ENCODE results near the gene DIAPH3.

DIAPH3 gene

DNA sequence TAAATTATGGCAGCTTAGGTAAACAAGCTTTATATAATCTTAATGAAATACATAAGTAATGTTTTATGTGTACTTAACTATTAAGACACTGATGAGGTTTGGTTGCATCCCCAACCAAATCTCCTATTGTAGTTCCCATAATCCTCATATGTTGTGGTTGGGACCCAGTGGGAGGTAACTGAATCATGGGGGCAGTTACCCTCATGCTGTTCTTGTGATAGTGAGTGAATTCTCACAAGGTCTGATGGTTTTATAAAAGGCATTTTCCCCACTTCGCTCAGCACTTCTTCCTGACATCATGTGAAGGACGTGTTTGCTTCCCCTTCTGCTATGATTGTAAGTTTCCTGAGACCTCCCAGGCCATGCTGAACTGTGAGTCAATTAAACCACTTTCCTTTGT lies 212.7 kb downstream of the DIAPH3 start:
- no peak for DNase-seq

DNA sequence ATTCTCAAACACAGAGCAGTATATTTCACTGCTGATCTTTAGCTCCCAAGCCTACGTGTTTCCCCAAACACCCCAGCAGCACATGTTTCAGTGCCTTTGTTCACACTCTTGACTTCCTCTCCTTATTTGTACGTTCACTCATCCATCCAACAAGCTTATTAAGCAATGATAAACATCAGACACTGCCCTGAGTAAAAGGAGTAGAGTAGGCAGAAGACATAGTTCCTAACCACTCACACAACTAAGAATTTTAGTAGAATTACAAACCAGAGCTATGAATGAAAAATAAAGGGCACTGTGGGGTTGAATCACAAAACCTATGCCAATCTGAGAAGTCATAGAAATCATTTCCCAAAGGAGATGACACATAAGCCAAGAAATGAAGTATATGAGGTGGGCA lies 213.5 kb downstream of the DIAPH3 start:
- no peak for DNase-seq

DNA sequence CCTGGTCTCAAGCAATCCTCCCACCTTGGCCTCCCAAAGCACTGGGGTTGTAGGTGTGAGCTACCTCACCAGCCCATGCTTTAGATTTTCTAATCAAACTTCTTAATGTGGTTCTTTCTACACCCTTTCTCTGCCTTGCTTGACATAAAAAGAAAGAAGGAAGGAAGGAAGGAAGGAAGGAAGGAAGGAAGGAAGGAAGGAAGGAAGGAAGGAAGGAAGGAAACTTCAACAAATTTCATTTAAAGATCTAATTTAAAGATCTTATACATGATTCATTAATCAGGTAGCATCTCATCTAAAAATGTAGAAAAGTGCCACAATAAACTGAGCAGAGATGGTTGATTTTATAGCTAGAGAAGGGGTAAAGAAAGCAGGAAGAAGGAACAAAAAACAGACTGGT lies 215.0 kb downstream of the DIAPH3 start:
- DNase-seq, result no peak

DNA sequence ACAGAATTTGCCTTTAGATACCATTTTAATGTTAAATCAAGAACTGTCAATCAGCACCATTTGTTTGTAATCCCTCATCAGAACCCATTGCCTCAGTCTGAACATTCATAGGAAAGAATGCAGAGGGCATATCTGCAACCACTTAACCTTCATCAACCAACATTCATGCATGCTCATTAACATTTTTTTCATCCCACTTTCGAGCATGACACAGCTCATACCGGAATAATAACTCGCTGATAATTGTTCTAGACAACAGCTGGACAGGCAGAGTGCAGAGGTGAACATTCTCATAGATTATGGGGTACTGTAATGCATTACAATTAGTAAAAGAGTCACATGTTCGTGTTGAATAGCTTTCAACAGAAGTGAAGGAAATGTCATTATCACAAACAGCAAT lies 216.8 kb downstream of the DIAPH3 start:
- no peak for DNase-seq

DNA sequence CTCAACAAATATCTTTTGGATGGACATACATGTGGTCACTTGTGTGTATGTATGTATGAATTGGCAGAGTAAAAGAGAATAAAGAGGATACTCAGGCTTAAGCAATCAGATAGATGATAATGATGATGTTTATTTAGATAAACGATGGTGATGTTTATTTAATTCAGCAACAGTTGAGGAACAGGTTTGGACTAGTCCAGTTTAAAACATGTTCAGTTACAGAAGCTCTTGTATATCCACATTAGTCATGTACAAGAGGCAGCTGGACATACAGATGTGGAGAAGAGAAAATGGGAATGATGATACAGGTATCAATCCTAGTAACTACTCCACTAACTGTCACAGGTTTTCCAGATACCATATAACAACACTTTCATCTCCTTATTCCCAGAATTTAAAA lies 232.1 kb downstream of the DIAPH3 start:
- DNase-seq, result no peak

DNA sequence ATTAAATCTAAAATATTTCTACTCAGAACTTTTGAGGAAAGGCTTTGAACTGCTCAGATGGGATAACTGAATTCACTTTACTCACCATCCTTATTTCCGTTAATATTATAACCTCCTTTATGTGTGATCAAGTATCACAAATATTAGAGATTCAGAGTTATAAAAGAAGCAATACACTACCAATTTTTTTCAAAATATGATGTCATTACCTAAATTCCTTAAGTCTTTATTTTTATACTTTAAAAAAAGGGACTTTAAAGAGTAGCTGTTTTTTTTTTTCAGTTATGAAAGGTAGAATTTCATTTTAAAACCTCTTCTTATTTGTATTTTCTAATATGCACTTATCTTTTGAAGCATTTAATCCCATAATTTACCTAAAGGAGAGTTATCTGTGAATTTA lies 239.5 kb downstream of the DIAPH3 start:
- DNase-seq, result no peak

DNA sequence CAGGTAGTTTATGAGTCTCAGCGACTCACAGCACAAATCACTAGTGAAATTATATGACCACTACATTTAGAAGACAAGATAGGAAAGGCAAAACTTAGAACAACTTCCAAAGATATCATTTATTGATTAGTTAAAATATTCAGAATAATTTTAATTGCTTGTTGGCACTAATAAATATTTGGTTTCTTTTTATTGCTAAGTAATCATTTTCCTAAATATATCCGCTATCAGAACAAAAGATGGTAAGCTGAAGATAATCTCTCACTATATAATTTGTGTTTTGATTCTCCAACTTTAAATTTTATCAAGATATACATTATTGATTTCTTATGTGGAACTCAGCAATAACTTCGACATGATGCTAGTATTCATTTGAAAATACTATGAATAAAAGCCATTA lies 248.5 kb downstream of the DIAPH3 start:
- DNase-seq, result no peak

DNA sequence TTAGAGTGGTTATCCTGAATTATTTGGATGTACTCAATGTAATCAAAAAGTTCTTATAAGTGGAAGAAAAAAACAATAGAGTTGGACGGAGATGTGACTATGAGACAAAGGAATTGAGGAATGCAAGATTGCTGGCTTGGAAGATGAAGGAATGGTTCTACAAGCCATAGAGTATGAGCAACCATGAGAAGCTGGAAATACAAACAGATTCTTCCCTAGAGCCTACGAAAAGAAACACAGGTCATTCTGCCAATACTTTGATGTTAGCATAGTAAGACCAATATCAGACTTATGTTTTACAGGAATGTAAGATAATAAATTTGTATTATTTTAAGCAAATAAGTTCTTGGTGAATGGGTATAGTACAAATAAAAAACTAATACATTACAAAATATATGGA lies 249.2 kb downstream of the DIAPH3 start:
- no peak for DNase-seq

DNA sequence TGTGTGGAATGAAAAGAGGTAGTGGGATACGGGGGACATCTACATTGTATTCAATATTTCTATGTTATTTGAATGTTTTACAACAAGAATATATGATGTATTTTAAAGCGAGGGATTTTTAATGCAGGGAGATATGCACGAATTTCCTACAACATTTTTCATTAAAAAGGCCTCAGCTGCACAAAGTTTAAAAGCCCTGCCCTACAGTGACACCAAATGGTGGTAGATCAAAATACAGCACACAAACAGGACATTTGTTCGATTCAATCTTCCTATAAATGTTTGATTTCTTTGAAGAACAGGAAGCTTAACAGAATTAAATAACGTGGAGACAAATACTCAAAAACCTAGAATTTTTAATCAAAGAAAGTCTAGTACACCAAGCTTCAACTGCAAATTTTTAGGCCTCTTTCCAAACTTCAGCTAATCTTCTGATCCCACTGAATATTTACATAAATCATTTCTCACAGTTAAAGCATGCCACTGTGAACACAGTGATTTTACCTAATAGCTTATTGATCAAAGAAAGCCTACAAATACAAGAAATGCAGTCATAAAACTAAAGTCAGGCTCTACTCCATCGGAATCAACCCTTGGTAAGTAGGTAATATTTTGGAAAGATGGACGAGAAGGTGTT lies 257.2 kb downstream of the DIAPH3 start:
- no peak for DNase-seq

DNA sequence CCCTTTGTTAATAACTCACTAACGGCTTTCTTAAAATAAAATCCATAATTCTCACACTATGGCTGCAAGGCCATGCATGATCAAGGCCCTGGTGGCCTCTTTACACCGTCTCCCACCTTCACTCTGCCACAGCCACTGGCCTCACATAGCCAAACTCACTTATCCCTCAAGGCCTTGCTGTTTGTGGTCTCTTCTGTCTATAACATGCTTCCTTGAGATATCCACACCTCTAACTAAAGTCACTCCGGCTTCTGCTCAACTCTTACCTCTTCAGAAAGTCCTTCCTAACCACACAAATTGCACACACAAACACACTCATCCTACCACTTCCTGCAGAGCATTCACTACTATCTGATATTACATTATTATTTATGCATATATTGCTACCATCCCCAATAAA lies 262.5 kb downstream of the DIAPH3 start:
- no peak for DNase-seq

DNA sequence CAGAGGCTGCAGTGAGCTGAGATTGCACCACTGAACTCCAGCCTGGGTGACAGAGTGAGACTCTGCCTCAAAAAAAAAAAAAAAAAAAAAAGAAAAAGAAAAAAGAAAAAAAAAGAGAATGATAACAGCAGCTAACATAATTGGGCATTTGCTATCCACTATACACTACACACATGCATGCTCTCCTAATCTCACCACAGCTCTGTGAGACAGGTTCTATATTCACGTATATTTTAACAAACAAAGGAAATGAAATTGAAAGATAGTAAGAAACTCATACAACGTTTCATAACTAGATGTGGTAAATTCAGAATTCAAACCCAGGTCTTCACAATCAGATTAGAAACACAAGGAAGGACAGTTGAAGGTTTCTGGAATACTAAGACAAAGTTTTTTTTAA lies 265.7 kb downstream of the DIAPH3 start:
- DNase-seq, result no peak

DNA sequence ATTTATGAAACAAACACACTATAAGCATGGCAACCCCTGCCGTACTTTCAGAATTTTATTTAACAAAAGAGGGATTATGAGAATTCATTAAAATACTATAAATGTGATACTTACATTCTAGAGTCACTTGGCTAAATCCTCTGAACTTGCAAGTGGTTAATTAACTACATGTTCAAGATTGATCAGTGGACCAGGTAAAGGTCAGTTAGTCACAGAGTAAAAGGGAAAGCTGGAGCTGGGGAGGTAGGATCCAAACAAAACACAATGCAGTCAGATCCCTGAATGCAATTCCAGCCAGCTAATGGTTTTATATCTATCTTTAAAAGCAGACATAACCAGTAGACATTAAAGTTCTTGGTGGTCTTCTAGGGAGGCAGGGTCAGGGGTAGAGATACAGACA lies 270.5 kb downstream of the DIAPH3 start:
- no peak for DNase-seq

DNA sequence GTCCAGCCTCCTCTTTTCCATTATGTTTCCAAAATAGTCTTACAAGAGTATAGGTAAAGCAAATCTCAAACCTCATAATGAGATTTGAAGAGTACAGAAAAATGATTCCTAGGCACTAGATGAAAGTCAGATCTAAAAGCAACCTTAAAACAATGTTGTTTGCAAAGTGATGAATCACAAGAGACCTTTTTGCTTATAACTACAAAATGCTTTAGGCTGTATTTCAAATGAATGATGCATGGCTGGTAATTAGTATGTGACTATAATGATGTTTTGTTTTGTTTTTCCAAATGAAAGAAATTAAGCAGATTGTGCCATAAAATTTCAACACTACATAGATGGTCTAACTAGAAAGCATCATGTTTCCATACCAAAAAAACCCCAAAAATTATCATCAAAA lies 272.7 kb downstream of the DIAPH3 start:
- DNase-seq, result no peak

DNA sequence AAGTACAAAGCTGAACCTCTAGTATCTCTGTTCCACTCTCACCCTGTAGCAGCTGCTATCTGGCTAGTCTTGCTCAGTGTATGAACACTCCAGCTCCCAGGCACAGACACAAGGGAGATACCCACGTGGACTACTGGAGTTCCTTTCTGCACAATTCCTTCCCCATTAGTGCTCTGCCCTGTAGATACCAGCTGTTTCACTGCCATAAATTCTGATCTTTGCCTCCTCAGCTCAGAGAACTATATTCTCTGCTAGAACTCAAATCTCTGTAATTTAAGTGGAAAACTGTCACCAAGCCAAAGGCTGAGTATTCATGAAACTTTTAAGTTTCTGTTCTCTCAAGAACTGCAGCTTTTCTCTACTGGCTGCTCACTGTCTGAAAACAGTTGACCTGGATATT lies 273.7 kb downstream of the DIAPH3 start:
- DNase-seq, result no peak

DNA sequence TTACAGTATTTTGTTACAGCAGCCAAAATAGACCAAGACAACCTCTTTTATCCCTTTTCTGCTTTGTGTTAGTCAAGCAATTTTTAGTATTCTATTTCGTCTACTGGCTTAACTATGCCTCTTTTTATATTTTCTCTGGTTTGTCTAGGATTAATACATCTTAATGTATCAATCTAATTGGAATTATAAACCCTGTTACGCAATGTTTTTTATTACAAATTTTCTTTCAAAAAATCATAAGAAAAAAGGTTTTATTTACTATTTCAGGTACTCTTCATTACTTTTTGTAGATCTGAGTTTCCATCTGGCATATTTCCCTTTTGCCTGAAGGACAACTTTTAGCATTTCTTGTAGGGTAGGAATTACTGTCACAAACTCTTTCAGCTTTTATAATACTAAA lies 275.3 kb downstream of the DIAPH3 start:
- no peak for DNase-seq

DNA sequence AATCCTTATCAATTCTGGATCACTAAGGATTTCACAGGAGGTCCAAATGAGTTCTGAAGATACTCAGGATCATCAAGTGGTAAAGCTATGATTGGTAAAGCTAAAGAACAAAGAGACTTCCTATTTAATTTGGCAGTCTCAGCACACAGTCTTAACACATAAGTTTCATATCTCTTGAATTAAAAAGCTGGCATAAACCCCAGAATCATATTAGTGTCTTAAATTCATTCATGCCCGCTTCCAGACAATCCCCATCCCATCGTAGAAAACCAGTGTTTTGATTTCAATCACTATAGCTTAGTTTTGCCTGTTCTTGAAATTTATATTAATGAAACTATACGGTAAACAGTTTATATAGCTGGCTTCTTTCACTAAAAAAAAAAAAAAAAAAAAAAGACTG lies 278.7 kb downstream of the DIAPH3 start:
- DNase-seq, result no peak

DNA sequence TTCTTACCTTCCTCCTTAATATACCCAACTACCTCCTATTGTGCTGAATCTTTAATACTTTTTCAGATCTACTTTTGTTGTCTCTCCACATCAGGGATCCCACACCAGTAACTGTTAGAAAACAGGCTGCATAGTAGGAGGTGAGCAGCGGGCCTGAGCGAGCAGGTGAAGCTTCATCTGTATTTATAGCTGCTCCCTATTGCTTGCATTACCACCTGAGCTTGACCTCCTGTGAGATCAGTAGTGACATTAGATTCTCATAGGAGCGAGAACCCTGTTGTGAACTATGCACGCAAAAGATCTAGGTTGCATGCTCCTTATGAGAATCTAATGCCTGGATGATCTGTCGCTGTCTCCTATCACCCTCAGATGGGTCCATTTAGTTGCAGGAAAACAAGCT lies 279.8 kb downstream of the DIAPH3 start:
- no peak for DNase-seq

DNA sequence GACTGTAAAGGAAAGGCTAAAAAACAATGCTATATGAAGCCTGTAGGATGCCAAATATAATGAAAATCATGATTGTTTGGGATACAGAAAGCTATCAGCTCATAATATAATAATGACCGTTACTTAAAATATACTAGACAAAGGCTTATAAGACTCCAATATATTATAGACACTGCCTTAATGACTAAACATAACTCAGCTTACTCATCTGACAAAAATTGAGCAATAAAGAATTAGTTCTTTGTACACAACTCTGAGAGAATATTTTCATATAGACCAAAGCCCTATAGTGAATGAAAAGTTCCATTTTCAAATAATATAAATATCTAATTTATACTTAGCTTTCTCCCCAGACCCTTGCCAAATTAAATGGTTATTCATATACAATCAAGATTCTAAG lies 283.3 kb downstream of the DIAPH3 start:
- DNase-seq, result no peak

DNA sequence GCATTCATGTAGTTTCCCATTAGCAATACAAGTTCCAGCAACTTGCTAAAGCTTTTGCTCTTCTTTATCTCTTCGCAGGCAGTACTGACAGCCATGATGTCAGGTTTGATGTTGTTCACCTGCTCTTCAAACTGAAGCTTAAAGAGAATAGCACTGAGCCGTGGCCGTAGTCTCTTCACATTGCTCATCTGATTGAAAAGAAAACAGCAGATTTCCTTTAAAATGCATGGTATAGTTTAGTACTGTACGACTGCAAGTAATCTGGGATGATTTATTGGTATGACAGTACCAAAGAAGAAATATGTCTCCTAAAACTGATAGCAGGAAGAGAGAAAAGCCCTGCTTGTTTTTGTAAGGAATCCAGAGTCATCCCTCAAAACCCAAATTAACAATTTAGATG lies 284.4 kb downstream of the DIAPH3 start:
- no peak for DNase-seq

DNA sequence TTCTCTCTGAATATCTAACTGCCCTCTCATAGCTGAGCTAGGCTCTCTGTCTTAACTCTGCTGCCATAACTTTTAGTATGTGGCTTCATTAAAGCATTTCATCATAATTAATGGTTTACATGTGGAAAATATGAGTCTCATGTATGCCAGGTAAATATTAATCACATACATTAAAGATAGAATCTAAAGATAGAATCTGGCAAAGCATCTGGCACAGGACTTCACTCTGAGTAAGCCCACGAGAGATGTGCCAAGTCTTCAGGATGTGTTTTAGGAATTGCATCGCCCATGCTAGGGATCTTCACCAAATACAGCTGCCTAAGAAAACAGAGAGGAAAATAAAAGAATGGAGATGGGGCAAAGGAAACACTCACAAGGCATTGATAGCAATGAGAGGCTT lies 285.8 kb downstream of the DIAPH3 start:
- DNase-seq, result no peak

DNA sequence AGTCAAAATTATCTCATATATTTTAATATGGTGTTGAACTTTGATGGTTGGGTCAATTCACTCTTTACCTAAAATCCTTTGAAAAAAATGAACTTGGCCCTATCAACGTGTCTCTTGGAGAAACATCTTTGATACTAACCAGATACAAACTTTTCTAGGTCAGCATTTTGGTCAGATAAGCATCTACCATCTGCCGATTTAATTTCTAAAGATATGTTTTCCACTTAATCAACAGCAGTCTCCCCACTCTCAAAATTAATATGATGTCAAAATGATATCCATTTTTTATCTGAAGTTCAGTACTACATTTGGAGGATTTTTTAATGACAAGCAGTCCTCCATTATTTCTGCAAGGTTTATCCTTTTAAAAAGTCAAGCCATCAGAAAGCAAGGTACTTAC lies 288.8 kb downstream of the DIAPH3 start:
- DNase-seq, result no peak

DNA sequence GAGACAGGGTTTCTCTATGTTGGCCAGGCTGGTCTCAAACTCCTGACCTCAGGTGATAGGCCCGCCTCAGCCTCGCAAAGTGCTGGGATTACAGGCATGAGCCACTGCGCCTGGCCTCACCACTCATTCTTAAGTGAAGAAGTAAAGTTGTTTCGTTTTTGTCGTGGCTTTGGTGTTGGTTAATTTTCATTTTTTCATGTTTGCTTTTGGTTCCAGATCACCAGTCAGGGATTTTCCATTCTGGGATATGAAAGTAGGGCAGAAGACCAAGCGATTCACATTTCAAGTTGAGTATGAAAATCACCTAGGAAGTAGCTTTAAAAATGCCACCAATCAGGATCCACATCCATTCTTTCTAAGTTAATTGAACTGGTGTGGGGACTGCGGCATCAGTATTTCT lies 289.9 kb downstream of the DIAPH3 start:
- DNase-seq, result no peak

DNA sequence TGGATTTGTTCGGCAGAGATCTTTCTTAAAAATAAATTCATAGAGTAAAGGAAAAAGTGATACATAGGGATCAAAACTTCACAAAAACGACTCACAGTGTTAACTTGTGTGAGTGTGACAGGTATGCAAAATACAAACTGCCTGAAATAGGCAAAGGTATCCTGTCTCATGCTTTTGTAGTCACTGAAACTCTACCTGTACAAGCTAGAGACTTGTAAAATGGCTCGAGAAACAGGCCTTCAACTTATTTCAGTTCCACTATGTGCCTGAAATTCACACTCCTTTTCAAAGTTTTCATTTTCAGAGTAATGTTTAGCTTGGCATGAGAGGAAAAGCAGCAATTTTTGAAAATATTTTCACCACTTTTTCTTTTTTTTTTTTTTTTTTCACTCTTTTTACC lies 290.4 kb downstream of the DIAPH3 start:
- DNase-seq, result no peak

DNA sequence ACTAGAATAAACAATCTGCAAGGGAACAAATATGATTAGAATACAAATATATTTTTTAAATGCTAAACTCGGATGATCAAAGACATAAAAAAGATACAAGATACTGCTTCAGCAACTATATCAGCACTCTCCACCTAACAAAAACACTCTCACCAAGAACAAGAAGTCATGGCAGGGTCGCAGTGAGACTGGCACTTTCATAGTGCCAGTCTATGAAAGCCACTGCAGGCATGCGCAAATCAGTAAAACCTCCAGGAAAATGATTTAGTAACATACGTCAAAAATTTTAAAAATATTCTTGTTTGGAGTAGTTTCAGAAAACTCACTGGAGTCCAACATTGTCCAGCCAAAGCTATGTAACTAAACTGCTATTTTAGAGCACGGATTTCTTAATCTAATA lies 295.9 kb downstream of the DIAPH3 start:
- no peak for DNase-seq

DNA sequence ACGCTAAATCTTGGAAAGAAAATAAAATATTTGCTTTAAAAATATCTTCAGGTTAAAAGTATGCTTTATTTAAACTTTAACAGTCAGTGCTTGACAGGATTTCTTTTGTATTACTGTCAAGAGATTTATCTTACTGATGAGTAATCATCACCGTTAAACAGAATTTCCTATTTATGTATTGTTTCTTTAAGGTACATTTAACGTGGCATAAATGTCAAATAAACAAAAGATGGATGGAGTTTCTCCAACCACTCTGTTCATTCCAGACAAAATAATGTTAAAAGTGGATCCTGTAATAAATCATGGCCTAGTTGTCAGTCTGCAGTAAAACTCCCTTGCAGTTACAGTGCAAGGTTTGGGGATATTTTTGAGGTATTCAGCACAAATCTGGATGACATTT lies 298.3 kb downstream of the DIAPH3 start:
- DNase-seq, result no peak

DNA sequence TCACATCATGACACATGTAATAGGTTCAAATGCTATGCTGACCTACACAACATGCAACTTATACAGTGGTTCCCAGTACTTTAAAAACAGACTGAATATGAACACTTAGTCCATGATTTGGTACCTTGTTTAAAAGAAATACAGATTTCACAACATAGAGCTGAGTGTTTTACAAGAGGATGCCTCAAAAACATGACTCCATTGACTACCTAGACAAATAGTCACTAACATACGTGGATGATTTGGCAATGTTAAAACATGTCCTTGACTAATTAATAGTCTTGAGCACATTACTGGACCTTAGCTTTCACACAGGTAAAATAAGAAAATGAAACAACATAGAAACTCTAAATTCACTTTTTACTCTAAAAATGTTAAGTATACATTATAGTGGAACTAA lies 300.1 kb downstream of the DIAPH3 start:
- DNase-seq, result no peak

Measured in activated CD4-positive, alpha-beta T cell treated with anti-CD3 and anti-CD28 coated beads, Interleukin-2, amount 50 U/mL, for 48 hours (primary cell).